Thyroid gland (tissue), 4 donors: ENCODE data around the gene RP9.

Experiments used
- POLR2A ChIP-seq, 2 donors: fragments of 450-650 bp; IDR thresholded peaks; one replicate each; pipeline ENCODE4 v1.6.1; 2017; ENCODE audit warnings: antibody characterized with exemption in 2 of 2, mild to moderate bottlenecking in 2 of 2, moderate library complexity in 1 of 2
- TF ChIP-seq, protein P1 (sequence below), 6 experiments: fragments of 200-600 bp in 3 of 6; fragments of 450-650 bp in 3 of 6; sonication (generic) in 3 of 6; IDR thresholded peaks; one replicate each; pipeline ENCODE4 v1.5.1; 2016 to 2019; ENCODE audit warnings: antibody characterized with exemption in 6 of 6, mild to moderate bottlenecking in 2 of 6, inconsistent platforms in 1 of 6, moderate library complexity in 1 of 6

DNA sequence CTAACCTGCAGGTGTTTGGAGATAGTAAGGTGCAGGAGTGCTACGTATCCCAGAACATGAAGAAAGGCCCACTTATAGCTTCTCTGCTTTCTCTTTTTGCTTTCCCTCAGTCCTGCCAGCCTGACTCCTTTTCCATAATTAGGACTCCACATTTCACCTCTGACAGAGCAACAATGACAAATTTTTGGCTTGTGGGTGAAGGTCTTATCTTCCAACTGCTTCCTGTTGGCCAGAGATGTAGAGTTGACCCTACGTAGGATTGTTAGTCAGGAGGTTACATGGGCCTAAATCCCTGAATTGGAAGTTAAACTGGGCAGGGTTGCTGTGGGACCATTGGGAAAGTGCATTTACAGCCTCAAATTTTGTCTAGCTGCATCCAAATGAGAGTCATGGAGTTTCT lies 21.3 kb downstream of the RP9 start:
- TF ChIP-seq, protein P1, sequence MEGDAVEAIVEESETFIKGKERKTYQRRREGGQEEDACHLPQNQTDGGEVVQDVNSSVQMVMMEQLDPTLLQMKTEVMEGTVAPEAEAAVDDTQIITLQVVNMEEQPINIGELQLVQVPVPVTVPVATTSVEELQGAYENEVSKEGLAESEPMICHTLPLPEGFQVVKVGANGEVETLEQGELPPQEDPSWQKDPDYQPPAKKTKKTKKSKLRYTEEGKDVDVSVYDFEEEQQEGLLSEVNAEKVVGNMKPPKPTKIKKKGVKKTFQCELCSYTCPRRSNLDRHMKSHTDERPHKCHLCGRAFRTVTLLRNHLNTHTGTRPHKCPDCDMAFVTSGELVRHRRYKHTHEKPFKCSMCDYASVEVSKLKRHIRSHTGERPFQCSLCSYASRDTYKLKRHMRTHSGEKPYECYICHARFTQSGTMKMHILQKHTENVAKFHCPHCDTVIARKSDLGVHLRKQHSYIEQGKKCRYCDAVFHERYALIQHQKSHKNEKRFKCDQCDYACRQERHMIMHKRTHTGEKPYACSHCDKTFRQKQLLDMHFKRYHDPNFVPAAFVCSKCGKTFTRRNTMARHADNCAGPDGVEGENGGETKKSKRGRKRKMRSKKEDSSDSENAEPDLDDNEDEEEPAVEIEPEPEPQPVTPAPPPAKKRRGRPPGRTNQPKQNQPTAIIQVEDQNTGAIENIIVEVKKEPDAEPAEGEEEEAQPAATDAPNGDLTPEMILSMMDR (IDR thresholded peaks at IDR 0.05): no peak
- TF ChIP-seq POLR2A (IDR thresholded peaks at IDR 0.05): no peak
